Astrocyte of the cerebellum (primary cell): Measurements from ENCODE around the gene MGRN1.

ENCODE experiments used
- DNase-seq: peaks from one replicate; pipeline ENCODE4 v3.0.0-alpha.2; 2011; ENCODE audit warnings: low read depth
- H3K4me3 ChIP-seq: 2 replicates; pipeline ENCODE4 v1.5.1; 2011; ENCODE audit warnings: mild to moderate bottlenecking, low read depth, low read length, moderate library complexity
- in situ Hi-C: cut with HindIII; loops from 2 replicates; pipeline ENCODE4 v1.10.0; 2017; ENCODE audit warnings: low sequenced_read_pairs
- TF ChIP-seq, protein P1 (sequence below): IDR thresholded peaks from 2 replicates; pipeline ENCODE4 v1.5.1; 2012; ENCODE audit warnings: low read length, low read depth, moderate library complexity, mild to moderate bottlenecking; ENCODE audit errors: missing control alignments

The MGRN1 gene

DNA sequence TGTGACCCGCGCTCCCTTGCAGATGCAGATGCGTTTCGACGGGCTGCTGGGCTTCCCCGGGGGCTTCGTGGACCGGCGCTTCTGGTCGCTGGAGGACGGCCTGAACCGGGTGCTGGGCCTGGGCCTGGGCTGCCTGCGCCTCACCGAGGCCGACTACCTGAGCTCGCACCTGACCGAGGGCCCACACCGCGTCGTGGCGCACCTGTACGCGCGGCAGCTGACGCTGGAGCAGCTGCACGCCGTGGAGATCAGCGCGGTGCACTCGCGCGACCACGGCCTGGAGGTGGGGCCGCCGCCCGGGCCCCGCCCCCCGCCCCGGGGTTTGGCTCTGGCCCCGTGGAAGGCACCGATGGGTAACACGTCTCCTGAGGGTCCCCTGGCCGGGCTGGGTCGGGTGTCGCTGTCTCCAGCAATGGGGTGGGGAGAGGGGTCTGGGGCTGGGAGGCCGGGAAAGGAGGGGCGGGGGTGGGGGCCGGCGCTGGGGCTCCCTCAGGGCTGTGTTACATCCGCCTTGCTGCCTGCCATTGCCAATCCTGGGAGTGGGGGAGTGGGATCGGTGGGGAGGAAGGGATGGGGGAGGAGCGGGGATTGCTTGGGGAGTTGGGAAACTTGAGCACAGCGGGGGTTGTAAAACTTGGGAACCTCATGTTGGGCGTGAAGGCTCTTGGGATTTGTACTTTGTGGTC is 69.5 kb downstream of the MGRN1 start:
- peak overlapping the region; percentile 83 for H3K4me3 ChIP-seq
- in situ Hi-C loops: no loop called here
- no peak for DNase-seq
- TF ChIP-seq, protein P1, sequence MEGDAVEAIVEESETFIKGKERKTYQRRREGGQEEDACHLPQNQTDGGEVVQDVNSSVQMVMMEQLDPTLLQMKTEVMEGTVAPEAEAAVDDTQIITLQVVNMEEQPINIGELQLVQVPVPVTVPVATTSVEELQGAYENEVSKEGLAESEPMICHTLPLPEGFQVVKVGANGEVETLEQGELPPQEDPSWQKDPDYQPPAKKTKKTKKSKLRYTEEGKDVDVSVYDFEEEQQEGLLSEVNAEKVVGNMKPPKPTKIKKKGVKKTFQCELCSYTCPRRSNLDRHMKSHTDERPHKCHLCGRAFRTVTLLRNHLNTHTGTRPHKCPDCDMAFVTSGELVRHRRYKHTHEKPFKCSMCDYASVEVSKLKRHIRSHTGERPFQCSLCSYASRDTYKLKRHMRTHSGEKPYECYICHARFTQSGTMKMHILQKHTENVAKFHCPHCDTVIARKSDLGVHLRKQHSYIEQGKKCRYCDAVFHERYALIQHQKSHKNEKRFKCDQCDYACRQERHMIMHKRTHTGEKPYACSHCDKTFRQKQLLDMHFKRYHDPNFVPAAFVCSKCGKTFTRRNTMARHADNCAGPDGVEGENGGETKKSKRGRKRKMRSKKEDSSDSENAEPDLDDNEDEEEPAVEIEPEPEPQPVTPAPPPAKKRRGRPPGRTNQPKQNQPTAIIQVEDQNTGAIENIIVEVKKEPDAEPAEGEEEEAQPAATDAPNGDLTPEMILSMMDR: no peak

DNA sequence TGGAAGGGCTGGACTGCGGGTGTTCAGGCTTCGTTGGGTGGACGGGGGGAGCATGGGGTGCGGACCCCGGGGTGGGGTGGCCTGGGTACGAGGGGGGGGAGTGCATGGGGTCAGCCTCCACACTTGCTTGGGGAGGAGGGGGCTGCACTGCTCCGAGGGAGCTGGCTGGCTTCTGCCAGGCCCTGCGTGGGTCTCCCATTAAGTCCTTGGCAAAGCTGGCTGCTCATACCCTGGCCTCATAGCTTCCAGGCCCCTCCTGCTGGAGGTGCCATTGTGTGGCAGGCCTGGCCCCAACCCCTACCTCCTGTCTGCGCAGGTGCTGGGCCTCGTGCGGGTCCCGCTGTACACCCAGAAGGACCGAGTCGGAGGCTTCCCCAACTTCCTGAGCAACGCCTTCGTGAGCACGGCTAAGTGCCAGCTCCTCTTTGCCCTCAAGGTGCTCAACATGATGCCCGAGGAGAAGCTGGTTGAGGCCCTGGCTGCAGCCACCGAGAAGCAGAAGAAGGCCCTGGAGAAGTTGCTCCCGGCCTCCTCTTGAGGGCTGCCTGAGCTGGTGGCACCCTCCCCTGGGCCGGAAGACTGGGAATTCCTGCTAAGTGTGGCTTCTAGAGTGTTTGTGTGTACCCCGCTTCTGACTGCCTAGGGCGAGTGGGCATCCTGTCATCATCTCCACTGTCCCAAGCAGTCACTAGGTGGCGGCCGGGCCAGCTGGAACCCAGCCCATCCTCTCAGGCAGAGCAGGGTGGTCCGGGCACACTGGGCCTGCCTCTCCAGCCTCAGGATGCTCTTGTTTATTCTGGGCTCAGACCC is 70.2 kb downstream of the MGRN1 start:
- in situ Hi-C loops: no loop called here
- no peak for DNase-seq
- peak overlapping the region; percentile 83 for H3K4me3 ChIP-seq
- TF ChIP-seq, protein P1: no peak

DNA sequence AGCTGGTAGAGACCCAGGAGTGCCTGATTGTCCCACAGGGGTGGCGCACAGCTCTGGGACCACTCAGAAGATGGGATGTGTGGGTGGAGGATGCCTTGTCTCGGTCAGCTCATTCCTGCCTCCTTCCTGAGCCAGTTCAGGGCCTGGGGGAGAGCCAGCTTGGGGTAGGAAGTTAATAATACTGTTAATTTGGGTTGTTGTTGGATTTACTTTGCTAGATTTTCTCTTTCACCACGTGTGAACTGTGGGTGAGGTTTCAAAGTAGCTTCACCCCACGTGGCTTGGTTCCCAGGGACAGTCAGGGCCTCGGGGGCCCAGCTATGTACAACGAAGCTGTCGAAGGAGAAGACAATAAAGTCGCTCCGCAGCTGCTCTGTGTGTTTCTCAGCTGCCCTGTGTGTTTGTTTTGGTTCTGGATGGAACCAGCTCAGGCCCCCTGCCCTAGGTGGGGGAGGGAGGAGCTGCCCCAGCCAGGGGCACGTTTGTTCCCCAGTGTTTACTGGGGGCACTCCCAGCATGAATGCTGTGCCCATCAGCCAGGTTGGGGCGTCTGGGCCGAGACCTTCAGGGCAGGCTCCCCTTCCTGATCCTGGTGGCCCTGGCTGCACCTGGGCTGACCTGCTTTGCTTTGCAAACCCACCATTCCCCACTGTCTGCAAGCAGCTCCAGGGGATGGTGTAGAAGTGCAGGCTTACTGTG is 71.0 kb downstream of the MGRN1 start:
- no peak for DNase-seq
- TF ChIP-seq, protein P1: no peak
- no peak overlapping the region for H3K4me3 ChIP-seq
- in situ Hi-C loops: no loop called here

DNA sequence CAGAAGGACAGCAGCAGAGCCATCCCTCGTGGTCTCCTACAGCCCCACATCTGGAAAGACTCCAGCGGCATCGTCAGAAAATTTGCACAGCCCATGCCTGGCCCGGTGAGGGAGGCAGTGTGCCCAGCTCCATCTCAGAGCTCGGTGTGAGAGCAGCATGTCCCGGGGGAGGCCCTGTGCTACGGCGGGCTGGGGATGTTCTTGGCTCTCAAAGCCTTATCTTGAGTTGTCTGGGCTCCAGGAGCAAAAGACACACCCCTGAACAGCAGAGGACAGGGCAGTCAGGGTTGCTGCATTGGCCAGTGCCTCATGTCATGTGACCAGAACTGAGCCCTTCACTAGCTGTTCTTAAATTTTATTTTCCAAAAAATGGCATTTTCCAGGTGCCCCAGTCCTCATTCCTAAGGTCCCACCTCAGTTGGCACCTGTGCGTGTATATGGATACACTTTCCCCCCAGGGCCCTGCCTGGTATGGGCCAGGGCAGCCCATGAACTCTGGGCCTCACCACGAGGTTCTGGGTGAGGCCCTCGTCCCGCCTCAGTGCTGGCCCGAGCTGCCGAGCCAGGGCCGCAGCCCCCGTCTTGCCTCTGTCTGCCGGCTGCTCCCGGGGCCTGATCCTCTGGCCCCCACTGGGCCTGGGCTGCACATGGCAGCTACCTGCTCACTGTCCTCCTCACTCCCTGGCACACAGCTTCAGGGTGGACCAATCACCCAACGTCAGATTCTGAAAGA is 71.7 kb downstream of the MGRN1 start:
- TF ChIP-seq, protein P1: no peak
- no peak for DNase-seq
- no peak overlapping the region for H3K4me3 ChIP-seq
- in situ Hi-C loops: no loop called here

DNA sequence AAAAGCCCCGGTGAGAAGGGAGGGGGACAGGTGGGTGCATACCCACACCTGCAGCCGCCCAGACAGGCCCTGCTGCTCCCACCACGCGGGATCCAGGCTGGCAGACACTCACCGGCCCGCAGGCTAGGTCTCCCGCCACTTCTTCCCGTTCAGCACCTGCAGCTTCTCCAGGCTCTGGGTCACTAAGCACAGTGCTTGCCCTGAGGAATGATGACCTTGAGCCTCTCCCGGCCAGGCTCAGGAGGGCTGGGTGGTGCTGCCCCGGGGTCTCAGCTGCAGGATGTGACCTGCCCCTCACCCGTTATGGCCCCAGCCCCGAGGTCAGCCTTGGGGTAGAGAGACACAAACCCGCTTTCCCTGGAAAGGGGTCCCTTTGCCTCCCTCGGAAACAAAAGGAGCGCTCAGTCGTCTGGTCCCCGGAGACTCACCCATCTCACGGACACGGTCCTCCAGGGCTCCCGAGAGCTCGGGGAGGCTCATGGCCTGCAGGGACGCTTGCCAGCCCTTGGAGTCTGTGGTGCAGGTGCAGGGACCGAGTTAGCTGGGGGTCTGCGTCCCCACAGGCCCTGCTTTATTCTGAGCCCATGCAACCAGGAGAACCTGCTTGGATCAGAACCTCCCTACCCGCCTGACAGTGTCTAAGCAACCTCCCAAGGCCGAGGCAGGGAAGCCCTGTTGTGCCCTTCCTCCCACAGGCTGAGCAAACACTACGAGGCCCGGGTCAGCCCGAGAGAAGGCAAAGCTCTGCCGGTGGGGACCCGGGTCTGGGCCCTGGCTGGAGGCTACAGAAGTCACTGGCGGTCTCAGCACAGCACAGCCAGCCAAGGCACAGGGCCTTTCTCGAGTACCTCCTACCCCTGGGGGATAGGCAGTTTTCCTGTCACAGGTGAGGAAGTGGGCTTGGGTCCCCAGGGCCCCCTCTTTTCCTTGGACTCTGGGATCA is 72.5 kb downstream of the MGRN1 start:
- no peak for DNase-seq
- TF ChIP-seq, protein P1: no peak
- in situ Hi-C loops: no loop called here
- no peak overlapping the region for H3K4me3 ChIP-seq
